GM12873 (cell line): ENCODE data around the gene RNU4-1.

Experiments used
- CTCF ChIP-seq: IDR thresholded peaks from 2 replicates; pipeline ENCODE4 v1.5.1; 2012; ENCODE audit warnings: low read depth, mild to moderate bottlenecking, moderate library complexity, low read length, control low read depth; ENCODE audit not compliant: insufficient read depth; ENCODE audit errors: missing control alignments

Gene RNU4-1

GRCh38 chr12:120264904-120265472 is 28.0 kb downstream of the RNU4-1 start:
- no peak for TF ChIP-seq CTCF

GRCh38 chr12:120264086-120264903 is 28.7 kb downstream of the RNU4-1 start:
- no peak for TF ChIP-seq CTCF

- TF ChIP-seq CTCF, result no peak
Observed at GRCh38 chr12:120263748-120264085, 29.3 kb downstream of the RNU4-1 start.

GRCh38 chr12:120262852-120263747 is 29.9 kb downstream of the RNU4-1 start:
- TF ChIP-seq CTCF, result no peak

GRCh38 chr12:120261951-120262851 is 30.8 kb downstream of the RNU4-1 start:
- TF ChIP-seq CTCF, result no peak

GRCh38 chr12:120260607-120261006 is 32.4 kb downstream of the RNU4-1 start:
- no peak for TF ChIP-seq CTCF
